Measurements from ENCODE around the gene EGLN3. TPM values are rescaled to one million over a fixed set of nuclear protein-coding genes. Genes with fewer than 3 reads are reported as not detected.
"Not testable (repeated sequence)": the region's sequence is repeated elsewhere in the genome, so short reads cannot be mapped to it uniquely, and the experiment has no call there.

The EGLN3 gene
- total RNA-seq, 2 experiments from 2014 or later = 0.07 to 0.48 TPM

DNA sequence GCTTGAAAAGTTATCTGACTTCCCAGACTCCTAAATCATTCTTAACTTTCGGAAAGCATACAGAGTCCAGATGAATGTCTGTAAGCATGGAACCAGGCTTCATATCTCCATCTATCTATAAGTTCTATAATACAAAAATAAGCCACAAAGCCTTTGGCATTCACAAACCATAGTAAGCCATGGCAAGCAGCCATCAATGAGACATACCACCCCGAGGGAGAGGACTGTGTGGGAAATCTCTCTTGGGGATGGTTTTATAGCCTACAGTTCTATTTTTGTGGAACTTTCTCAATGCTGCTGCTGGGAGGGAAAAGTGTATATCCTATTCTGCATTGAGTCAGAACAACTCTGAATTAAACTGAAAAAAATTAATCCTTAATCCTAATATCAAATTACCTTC is 20.4 kb downstream of the EGLN3 start:
- Mint-ChIP-seq H3K27ac (no peak overlapping the region), H3K27me3 (ENCODE audit: low read depth) (no peaks in the 10 kb centered on the region), H3K9me3 (no peaks in the 10 kb centered on the region), H3K4me3 (no peak overlapping the region), H3K4me1 (ENCODE audit: low read depth) (no peaks in the 10 kb centered on the region), H3K36me3 (ENCODE audit: low read depth) (no peaks in the 10 kb centered on the region)
- CTCF ChIA-PET = no interaction called here
- DNase-seq = no peak
- intact Hi-C loops (cut with micrococcal nuclease) = no loop called here

DNA sequence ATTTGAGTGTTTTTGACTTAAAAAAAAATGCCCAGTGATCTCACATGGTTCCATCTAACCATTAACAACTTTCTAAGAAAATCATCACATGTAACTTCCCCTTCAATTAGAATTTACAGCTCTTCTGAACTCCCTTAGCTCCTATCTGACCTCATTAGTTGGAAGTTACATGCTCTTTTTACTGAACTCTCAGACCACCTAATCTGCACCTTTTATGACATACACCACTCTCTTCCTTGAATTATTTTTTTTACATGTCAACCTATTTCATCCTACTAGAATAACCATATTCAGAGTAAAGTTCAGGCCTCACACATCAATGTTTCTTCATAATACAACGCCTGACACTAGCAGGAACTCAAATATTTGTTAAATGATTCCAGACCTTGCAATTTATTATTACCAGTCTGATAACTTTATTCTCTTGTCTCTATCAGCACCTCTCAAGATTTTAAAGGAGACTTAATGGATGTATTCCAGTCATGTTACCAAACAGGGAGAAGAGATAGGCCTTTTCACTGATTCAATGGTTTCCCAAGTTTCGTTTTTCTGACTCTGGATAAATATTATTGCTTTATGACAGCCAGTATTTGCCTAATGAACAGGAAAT is 21.0 kb downstream of the EGLN3 start:
- DNase-seq = no peak
- Mint-ChIP-seq H3K27me3 (ENCODE audit: low read depth) (no peaks in the 10 kb centered on the region), H3K4me1 (ENCODE audit: low read depth) (no peaks in the 10 kb centered on the region), H3K36me3 (ENCODE audit: low read depth) (no peaks in the 10 kb centered on the region), H3K9me3 (no peaks in the 10 kb centered on the region), H3K4me3 (no peak overlapping the region), H3K27ac (no peak overlapping the region)
- intact Hi-C loops (cut with micrococcal nuclease) = no loop called here
- CTCF ChIA-PET = no interaction called here

DNA sequence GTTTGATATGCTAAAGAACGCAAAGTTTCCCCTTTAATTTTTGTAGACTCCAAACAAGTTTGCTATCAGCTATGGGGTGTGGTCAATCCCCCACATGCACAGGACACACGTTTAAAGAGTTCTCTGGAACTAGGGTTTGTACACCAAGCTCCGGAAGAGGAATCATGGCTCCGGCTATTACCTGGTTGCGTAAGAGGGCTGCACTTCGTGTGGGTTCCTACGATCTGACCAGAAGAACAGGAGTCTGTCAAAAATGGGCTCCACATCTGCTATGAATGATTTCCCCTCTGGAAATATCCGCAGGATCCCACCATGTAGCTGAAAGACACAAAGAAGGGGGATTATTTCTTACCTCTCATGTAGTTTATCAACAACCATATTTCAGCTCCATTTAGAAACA is 22.0 kb downstream of the EGLN3 start:
- H3K27ac Mint-ChIP-seq = no peak overlapping the region
- no peaks in the 10 kb centered on the region for H3K9me3 Mint-ChIP-seq
- no peaks in the 10 kb centered on the region for H3K4me1 Mint-ChIP-seq (ENCODE audit: low read depth)
- DNase-seq = no peak
- H3K36me3 Mint-ChIP-seq (ENCODE audit: low read depth) = no peaks in the 10 kb centered on the region
- no peak overlapping the region for H3K4me3 Mint-ChIP-seq
- intact Hi-C loops (cut with micrococcal nuclease) = no loop called here
- H3K27me3 Mint-ChIP-seq (ENCODE audit: low read depth) = no peaks in the 10 kb centered on the region
- CTCF ChIA-PET = no interaction called here

DNA sequence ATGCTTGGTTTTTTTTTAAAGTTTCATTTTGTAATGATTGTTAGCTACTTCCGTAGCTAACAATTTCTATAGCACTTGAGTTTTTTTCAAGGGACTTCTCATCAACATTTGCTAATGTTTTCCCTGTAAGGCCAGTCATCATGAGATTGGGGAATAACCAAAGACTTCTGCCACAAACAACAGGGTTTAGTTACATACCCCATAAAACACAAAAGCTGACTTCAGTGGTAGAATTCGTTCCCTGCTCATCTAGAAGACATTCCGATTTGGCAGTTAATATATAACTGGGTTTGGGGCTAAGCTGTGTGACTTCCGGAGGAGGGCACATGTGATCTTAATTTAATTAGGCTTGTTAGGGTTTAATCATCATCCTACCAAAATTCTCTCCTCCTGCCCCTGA is 22.9 kb downstream of the EGLN3 start:
- H3K36me3 Mint-ChIP-seq (ENCODE audit: low read depth) = no peaks in the 10 kb centered on the region
- CTCF ChIA-PET = no interaction called here

DNA sequence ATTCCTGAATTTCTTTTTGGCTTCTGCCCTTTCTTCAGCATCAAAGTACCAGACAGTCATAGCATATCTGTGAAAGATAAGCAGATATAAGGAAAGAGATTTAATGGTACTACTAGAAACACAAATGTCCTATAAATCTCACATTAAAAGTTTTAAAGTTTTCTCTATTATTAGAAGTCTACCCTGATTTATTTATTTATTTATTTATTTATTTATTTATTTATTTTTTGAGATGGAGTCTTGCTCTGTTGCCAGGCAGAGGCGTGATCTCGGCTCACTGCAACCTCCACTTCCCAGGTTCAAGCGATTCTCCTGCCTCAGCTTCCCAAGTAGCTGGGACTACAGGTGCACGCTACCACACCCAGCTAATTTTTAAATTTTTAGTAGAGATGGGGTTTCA is 23.9 kb downstream of the EGLN3 start:
- H3K27me3 Mint-ChIP-seq (ENCODE audit: low read depth); H3K4me1 Mint-ChIP-seq (ENCODE audit: low read depth); H3K9me3 Mint-ChIP-seq; H3K36me3 Mint-ChIP-seq (ENCODE audit: low read depth); intact Hi-C loops (cut with micrococcal nuclease); CTCF ChIA-PET; H3K4me3 Mint-ChIP-seq; DNase-seq; H3K27ac Mint-ChIP-seq: not testable (repeated sequence)

More for the DNA sequence above, 22.9 kb downstream of the EGLN3 start:
- Mint-ChIP-seq H3K27ac (no peak overlapping the region), H3K27me3 (ENCODE audit: low read depth) (no peaks in the 10 kb centered on the region), H3K4me1 (ENCODE audit: low read depth) (no peaks in the 10 kb centered on the region), H3K4me3 (no peak overlapping the region), H3K9me3 (no peaks in the 10 kb centered on the region)
- intact Hi-C loops (cut with micrococcal nuclease) = no loop called here
- no peak for DNase-seq

DNA sequence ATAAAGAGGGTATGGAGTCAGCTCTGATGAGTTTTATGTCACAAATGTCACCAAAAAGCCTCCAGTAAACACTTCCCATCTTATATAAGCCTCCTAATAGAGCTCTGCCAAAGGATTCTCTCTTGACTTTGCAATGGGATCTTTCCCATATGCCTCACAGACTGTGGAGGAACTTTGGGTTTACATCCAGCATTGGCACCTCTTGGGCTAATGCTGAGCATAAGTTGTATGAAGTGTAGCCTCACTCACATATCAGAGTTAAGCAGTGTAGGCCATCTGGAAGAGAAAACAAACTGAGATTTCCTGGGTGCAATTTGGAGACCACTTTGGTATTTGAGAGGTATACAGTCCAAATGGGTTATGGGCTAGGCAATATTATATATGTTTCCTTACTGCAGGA is 24.9 kb downstream of the EGLN3 start:
- no peak overlapping the region for H3K4me3 Mint-ChIP-seq
- intact Hi-C loops (cut with micrococcal nuclease) = no loop called here
- no peaks in the 10 kb centered on the region for H3K36me3 Mint-ChIP-seq (ENCODE audit: low read depth)
- no peaks in the 10 kb centered on the region for H3K9me3 Mint-ChIP-seq
- CTCF ChIA-PET = no interaction called here
- H3K27me3 Mint-ChIP-seq (ENCODE audit: low read depth) = no peaks in the 10 kb centered on the region
- DNase-seq = no peak
- H3K27ac Mint-ChIP-seq = no peak overlapping the region
- H3K4me1 Mint-ChIP-seq (ENCODE audit: low read depth) = no peaks in the 10 kb centered on the region

DNA sequence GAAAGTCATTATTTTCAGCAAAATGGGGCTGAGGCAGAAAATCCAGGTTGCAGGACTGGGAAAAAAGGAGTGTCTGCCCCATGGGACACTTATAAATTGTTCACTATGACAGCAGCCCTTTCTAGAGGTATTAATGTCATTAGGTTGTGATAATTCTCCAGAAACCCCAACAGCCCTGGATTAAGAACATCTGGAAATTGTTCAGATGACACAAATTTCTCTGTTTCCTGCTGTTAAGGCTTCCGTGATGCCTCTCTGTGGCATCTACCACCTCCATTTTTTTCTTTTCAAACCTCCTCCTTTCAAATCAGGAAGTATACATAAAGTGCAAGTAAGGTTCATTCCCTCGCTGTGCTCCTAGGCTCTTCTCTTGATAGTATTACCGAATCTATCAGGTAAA is 25.6 kb downstream of the EGLN3 start:
- intact Hi-C loops (cut with micrococcal nuclease) = no loop called here
- CTCF ChIA-PET = no interaction called here
- H3K4me1 Mint-ChIP-seq (ENCODE audit: low read depth) = no peaks in the 10 kb centered on the region

DNA sequence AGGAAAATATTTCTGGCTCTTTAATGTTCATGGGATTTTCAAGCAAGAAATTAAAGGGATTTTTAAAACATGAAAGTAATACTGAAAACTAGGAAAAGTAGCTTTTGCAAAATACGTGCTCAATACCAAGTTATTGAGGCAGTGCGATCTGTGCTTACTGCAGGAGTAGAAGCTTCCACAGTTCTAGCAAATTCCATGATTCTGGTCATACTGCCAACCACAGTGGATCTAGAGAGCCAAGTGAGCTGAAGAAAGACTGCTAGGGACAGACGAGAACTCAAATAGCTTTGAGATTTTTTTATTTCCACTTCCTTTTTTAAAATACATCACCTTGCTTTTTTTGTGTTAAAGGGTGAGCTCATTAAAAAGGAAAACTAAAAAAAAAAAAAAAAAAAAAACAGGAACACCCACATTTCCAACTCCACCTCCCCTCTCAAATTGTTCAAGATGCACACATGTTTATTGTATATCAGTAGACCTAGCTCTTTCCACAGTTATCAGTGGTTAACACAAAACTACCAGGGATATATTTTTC is 26.2 kb downstream of the EGLN3 start:
- no peak overlapping the region for H3K4me3 Mint-ChIP-seq
- H3K27me3 Mint-ChIP-seq (ENCODE audit: low read depth) = no peaks in the 10 kb centered on the region
- intact Hi-C loops (cut with micrococcal nuclease) = no loop called here
- H3K9me3 Mint-ChIP-seq = no peaks in the 10 kb centered on the region
- H3K27ac Mint-ChIP-seq = no peak overlapping the region
- DNase-seq = no peak
- CTCF ChIA-PET = no interaction called here
- no peaks in the 10 kb centered on the region for H3K36me3 Mint-ChIP-seq (ENCODE audit: low read depth)
- H3K4me1 Mint-ChIP-seq (ENCODE audit: low read depth) = no peaks in the 10 kb centered on the region

More for the DNA sequence above, 25.6 kb downstream of the EGLN3 start:
- Mint-ChIP-seq H3K27me3 (ENCODE audit: low read depth) (no peaks in the 10 kb centered on the region), H3K4me3 (no peak overlapping the region), H3K9me3 (no peaks in the 10 kb centered on the region), H3K27ac (no peak overlapping the region), H3K36me3 (ENCODE audit: low read depth) (no peaks in the 10 kb centered on the region)
- DNase-seq = no peak

DNA sequence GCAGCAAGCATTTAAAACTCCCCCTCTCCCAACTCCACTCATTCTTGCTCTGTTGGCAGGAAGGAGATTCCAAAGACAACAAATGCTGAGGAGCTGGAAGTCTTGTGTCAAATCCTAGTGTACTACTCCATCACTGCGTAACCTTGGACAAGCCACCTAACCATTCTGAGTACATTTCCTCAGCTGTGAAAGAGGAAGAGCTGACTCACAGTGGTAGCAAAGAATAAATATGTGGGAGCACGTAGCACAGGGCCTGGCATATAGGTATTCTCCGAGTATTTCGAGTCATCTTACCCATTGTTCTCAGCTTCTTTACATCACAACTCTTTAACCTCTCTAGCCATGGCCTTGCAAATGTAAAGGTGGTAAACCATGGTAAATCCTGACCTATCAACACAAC is 28.7 kb downstream of the EGLN3 start:
- no peaks in the 10 kb centered on the region for H3K36me3 Mint-ChIP-seq (ENCODE audit: low read depth)
- H3K27me3 Mint-ChIP-seq (ENCODE audit: low read depth) = no peaks in the 10 kb centered on the region
- H3K4me1 Mint-ChIP-seq (ENCODE audit: low read depth) = no peaks in the 10 kb centered on the region
- H3K27ac Mint-ChIP-seq = no peak overlapping the region
- H3K9me3 Mint-ChIP-seq = no peaks in the 10 kb centered on the region
- intact Hi-C loops (cut with micrococcal nuclease) = no loop called here
- CTCF ChIA-PET = no interaction called here
- H3K4me3 Mint-ChIP-seq = no peak overlapping the region
- DNase-seq = no peak

DNA sequence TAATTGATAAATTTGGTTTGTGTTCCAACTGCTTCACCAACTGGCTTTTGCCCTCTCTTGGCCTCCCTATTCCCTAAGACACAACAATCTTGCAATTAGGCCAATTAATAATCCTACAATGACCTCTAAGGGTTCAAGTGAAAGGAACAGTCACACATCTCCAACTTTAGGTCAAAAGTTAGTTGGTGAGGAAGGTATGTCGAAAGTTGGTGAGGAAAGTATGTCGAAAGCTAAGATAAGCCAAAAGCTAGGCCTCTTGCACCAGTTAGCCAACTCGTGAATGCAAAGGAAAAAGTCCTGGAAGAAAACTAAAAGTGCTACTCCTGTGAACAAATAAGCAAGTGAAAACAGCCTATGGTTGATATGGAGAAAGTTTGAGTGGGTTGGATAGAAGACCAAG is 32.6 kb downstream of the EGLN3 start:
- Mint-ChIP-seq H3K4me1 (ENCODE audit: low read depth) (no peaks in the 10 kb centered on the region), H3K4me3 (no peak overlapping the region), H3K27ac (no peak overlapping the region), H3K9me3 (no peaks in the 10 kb centered on the region), H3K36me3 (ENCODE audit: low read depth) (no peaks in the 10 kb centered on the region), H3K27me3 (ENCODE audit: low read depth) (no peaks in the 10 kb centered on the region)
- no peak for DNase-seq
- intact Hi-C loops (cut with micrococcal nuclease) = no loop called here
- CTCF ChIA-PET = no interaction called here

DNA sequence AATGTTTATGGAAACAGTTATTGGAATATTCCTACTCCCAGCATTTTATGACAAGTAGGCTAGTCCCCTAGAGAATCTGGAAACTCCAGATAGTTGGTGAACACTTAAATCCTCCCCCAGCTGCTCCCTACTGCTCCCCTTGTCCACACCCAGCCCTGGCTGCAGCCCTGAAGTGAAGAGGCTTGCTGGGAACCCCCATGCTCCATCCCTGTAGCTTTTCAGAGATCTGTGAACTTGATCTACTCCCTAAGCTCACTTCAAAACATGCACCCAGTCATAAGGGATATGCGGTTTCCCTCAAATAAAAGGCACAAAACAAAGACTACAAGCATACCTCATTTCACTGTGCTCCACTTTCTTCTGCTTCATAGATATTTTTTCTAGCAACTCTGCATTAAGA is 33.2 kb downstream of the EGLN3 start:
- H3K4me3 Mint-ChIP-seq = no peak overlapping the region
- no peaks in the 10 kb centered on the region for H3K27me3 Mint-ChIP-seq (ENCODE audit: low read depth)
- H3K9me3 Mint-ChIP-seq = no peaks in the 10 kb centered on the region
- CTCF ChIA-PET = no interaction called here
- no peaks in the 10 kb centered on the region for H3K4me1 Mint-ChIP-seq (ENCODE audit: low read depth)
- DNase-seq = no peak
- intact Hi-C loops (cut with micrococcal nuclease) = no loop called here
- H3K27ac Mint-ChIP-seq = no peak overlapping the region
- H3K36me3 Mint-ChIP-seq (ENCODE audit: low read depth) = no peaks in the 10 kb centered on the region

DNA sequence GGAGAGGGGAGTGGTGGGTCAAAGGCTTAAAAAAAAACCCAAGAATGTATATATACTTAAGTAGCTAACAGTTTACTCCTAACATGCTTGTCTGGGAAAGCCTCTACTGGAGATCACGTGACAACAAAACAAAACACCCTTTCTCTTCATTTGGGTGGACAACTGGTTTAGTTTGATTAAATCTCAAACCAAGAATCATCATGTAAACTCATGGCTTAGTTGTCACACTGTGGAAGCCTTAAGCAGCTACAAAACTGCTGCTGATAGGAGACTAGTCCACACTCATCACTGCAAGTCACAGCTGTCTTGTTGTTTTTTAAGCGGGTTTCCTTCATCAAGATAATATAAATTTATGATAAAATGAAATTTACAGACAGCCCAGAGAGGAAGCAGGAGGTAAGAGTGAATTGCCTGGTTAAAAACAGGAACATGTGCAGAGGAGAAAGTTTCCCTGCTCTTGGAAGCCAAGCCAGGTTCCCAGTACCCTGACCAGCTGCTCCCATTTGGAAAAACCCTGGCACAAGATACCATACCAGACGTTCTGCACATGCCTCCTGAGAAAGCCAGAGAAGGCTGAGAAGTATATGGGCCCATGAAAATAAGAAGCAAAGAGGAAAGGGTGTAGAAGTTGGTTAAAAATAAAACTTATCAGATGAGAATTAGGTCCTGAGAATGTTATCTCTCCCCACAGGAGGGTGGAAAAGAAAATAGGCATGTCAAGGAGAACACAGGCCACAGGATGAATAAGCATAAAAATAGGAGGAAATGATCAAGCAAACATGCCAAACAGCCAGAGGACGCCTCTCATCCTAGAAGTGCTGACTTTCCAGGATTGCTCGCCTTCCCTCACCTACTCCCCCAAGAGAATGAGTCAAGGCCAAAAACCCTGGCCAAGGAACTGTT is 34.0 kb downstream of the EGLN3 start:
- H3K36me3 Mint-ChIP-seq (ENCODE audit: low read depth) = no peaks in the 10 kb centered on the region
- H3K27me3 Mint-ChIP-seq (ENCODE audit: low read depth) = no peaks in the 10 kb centered on the region
- no peak overlapping the region for H3K4me3 Mint-ChIP-seq
- no peaks in the 10 kb centered on the region for H3K4me1 Mint-ChIP-seq (ENCODE audit: low read depth)
- intact Hi-C loops (cut with micrococcal nuclease) = no loop called here
- no peaks in the 10 kb centered on the region for H3K9me3 Mint-ChIP-seq
- DNase-seq = no peak
- H3K27ac Mint-ChIP-seq = no peak overlapping the region
- CTCF ChIA-PET = no interaction called here

DNA sequence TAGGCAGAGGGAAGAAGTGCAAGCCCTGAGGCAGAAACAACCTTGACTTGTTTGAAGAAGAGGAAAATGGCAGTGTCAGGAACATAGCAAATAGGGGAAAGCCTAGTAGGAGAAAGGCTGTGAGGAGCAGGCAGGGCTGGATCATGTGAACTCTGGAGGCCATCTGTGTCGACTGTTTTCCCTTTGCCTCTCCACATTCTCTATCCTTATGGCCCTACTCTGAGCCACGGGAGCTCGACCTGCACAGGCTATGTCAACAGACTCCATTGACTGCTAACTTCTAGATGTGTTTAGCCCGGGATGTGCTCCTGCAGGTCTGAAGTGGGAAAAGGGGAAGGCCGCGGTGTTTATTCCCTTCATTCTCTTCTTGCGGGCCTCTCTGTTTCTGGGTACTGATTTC is 35.2 kb downstream of the EGLN3 start:
- Mint-ChIP-seq H3K27me3 (ENCODE audit: low read depth) (no peaks in the 10 kb centered on the region), H3K36me3 (ENCODE audit: low read depth) (no peaks in the 10 kb centered on the region), H3K4me1 (ENCODE audit: low read depth) (no peaks in the 10 kb centered on the region), H3K9me3 (no peaks in the 10 kb centered on the region), H3K4me3 (no peak overlapping the region), H3K27ac (no peak overlapping the region)
- intact Hi-C loops (cut with micrococcal nuclease) = no loop called here
- no peak for DNase-seq
- CTCF ChIA-PET = no interaction called here

All from activated naive CD4-positive, alpha-beta T cell treated with anti-CD3 and anti-CD28 coated beads for 36 hours (primary cell).